BLaER1 treated with 17β-estradiol and CSF1 and Interleukin-3, amounts not matched to agents 10 nM and 100 nM (cell line): Measurements from ENCODE around the gene IFT172.

ENCODE experiments used
- H3K27ac ChIP-seq, 11 experiments: shearing (Covaris generic); formaldehyde crosslinking; 2 replicates each; pipeline ENCODE4 v1.8.1; 2022
- H3K27me3 ChIP-seq, 11 experiments: shearing (Covaris generic); formaldehyde crosslinking; 2 replicates each; pipeline ENCODE4 v1.8.1; 2022
- H3K36me3 ChIP-seq, 11 experiments: shearing (Covaris generic); formaldehyde crosslinking; 2 replicates each; pipeline ENCODE4 v1.8.1; 2022
- H3K4me1 ChIP-seq, 10 experiments: shearing (Covaris generic); formaldehyde crosslinking; 2 replicates each; pipeline ENCODE4 v1.8.1; 2022
- H3K4me2 ChIP-seq, 11 experiments: shearing (Covaris generic); formaldehyde crosslinking; 2 replicates each; pipeline ENCODE4 v1.8.1; 2022
- H3K4me3 ChIP-seq, 10 experiments: shearing (Covaris generic); formaldehyde crosslinking; 2 replicates each; pipeline ENCODE4 v1.8.1; 2022
- H3K9ac ChIP-seq, 11 experiments: shearing (Covaris generic); formaldehyde crosslinking; 2 replicates each; pipeline ENCODE4 v1.8.1; 2022
- H3K9me3 ChIP-seq, 11 experiments: shearing (Covaris generic); formaldehyde crosslinking; replicated peaks in 1 of 11; 2 replicates each; pipeline ENCODE4 v1.8.1; 2022
- H4K20me1 ChIP-seq, 11 experiments: shearing (Covaris generic); formaldehyde crosslinking; 2 replicates each; pipeline ENCODE4 v1.8.1; 2022
- Cebpa-rat ChIP-seq, 11 experiments: shearing (Covaris generic); IDR thresholded peaks; 2 replicates each; pipeline ENCODE4 v1.8.1; 2022

Gene IFT172

DNA sequence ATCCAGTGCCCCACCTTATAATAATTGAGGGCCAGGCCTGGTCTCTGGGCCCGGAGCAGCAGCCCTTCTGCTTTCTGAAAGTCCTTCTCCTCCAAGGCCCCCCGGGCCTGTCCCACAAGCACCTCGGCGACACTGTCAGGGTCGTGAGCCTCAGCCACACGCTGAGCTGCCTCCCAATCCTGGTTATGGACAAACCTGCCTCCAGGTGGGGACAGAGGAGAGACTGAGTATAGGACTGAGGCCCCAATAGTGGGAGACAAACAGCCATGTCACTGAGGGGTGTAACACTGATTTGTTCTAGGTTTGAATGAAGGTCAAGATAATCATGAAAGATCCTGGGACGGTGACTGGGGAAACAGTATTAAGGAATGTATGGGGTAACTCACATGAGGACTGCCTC is 35.6 kb downstream of the IFT172 start:
- Histone ChIP-seq H3K27me3 (no peaks in the 10 kb centered on the region), H4K20me1 (no peaks in the 10 kb centered on the region; a peak in 1 of 22 replicates), H3K9ac (no peak overlapping the region), H3K4me3 (no peak overlapping the region), H3K27ac (no peak overlapping the region), H3K4me2 (no peak overlapping the region), H3K9me3 (no peaks in the 10 kb centered on the region), H3K4me1 (peaks cover 0 to 5% (median 0%) of the 10 kb centered on the region in 10 experiments; a peak in 1 of 20 replicates), H3K36me3 (peaks cover 61 to 100% (median 82%) of the 10 kb centered on the region in 11 experiments)
- no peak for TF ChIP-seq Cebpa-rat (IDR thresholded peaks at IDR 0.05)

DNA sequence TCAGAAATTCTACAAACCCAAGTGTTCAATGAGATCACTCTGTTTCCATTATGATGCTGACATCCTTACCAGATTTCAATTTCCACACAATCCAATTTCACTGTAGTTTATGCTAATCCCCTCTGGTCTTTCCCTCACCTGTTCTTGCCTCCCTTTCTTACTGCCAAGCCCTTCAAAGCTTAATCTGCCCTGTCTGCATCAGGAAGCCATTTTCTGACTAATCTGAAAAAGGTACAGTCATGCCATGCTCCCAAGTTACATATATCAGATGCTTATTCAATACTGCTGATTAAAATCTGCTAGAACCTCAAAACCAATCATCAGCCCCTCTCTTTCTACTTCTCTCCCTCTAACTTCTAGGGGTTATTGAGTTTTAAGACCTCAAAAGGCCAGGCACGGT is 38.4 kb downstream of the IFT172 start:
- H3K36me3 ChIP-seq, result peaks cover 48 to 96% (median 78%) of the 10 kb centered on the region in 11 experiments
- H3K27me3 ChIP-seq, result no peaks in the 10 kb centered on the region
- H3K4me3 ChIP-seq, result no peak overlapping the region
- H3K27ac ChIP-seq, result no peak overlapping the region
- H3K4me2 ChIP-seq, result no peak overlapping the region
- no peaks in the 10 kb centered on the region for H3K9me3 ChIP-seq
- H3K4me1 ChIP-seq, result peaks cover 0 to 4% (median under 1%) of the 10 kb centered on the region in 10 experiments; a peak in 4 of 20 replicates
- no peak overlapping the region for H3K9ac ChIP-seq
- H4K20me1 ChIP-seq, result no peaks in the 10 kb centered on the region
- TF ChIP-seq Cebpa-rat (IDR thresholded peaks at IDR 0.05), result no peak

DNA sequence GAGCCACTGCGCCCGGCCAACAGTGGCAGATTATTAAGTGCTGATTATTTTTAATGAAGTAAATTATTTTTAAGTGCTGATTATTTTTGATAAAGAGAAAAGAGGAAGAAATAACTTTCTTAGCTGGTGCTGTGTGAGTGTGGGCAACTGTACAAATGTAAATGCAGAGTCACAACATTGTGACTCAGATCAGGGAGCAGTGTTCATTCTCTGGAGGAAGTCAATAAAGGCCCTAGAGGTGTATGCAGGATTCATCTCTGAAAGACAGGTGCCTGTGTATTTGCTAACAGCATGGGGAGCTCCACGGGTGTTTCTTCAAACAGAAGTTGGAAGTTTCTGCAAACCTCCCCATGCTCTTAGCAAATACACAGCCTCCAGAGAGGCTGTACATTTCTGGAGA is 41.2 kb downstream of the IFT172 start:
- Histone ChIP-seq H3K27me3 (no peaks in the 10 kb centered on the region), H3K36me3 (peaks cover 51 to 96% (median 80%) of the 10 kb centered on the region in 11 experiments), H3K4me2 (no peak overlapping the region), H3K9me3 (no peaks in the 10 kb centered on the region), H3K9ac (no peak overlapping the region), H3K4me3 (no peak overlapping the region), H3K27ac (no peak overlapping the region), H3K4me1 (peaks cover 0 to 7% (median 0%) of the 10 kb centered on the region in 10 experiments; a peak in 4 of 20 replicates), H4K20me1 (no peaks in the 10 kb centered on the region)
- no peak for TF ChIP-seq Cebpa-rat (IDR thresholded peaks at IDR 0.05)

DNA sequence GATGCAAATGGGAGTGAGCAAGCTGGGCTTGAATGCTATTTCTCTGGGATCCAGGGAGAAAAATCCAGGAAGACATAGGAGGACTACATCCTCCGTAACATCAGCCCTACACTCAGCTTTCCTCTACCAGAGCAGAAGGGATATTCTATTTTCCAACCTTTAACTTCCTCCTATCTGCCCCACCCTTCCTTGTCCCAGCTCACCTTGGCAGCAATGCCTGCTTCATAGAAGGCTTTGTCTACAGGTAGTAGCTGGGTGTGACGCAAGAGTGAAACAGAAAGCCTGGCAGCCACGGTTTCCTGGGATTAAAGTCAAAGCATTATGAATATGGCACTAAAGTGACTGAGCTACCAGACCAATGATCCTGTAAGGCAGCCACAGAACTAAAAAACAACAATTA is 43.5 kb downstream of the IFT172 start:
- no peak for TF ChIP-seq Cebpa-rat (IDR thresholded peaks at IDR 0.05)
- Histone ChIP-seq H3K36me3 (peaks cover 60 to 96% (median 86%) of the 10 kb centered on the region in 11 experiments), H3K4me2 (no peak overlapping the region)

DNA sequence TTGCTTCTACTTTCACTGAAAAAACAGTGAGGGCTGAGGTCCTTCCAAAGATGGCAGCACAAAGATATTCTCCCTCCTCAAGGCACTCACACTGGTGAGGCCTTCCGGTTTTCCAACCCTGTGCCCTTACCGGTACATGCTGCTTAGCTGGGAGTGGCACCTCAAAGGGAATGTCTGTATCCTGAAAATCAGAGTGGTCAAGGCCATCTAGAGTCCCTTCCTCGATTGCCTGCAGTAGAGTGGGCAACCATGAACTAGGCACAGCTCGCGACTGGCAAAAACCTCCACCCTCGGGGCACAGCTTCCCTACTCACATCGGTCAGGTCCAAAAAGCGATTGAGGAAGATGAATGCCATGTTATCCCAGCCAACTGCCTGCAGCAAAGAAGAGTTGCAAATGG is 43.9 kb downstream of the IFT172 start:
- no peak overlapping the region for H3K9ac ChIP-seq
- peaks cover 60 to 96% (median 87%) of the 10 kb centered on the region in 11 experiments for H3K36me3 ChIP-seq
- no peak overlapping the region for H3K4me2 ChIP-seq
- H3K27ac ChIP-seq, result no peak overlapping the region
- no peak overlapping the region for H3K4me3 ChIP-seq
- no peaks in the 10 kb centered on the region for H3K27me3 ChIP-seq
- no peak for TF ChIP-seq Cebpa-rat (IDR thresholded peaks at IDR 0.05)
- peaks cover 0 to 11% (median 3%) of the 10 kb centered on the region in 10 experiments; a peak in 6 of 20 replicates for H3K4me1 ChIP-seq
- no peaks in the 10 kb centered on the region for H3K9me3 ChIP-seq
- peaks cover 0 to 25% (median 13%) of the 10 kb centered on the region in 11 experiments; a peak in 14 of 22 replicates for H4K20me1 ChIP-seq

More for the DNA sequence above, 43.5 kb downstream of the IFT172 start:
- H3K9me3 ChIP-seq, result no peaks in the 10 kb centered on the region
- H3K9ac ChIP-seq, result no peak overlapping the region
- H3K4me3 ChIP-seq, result no peak overlapping the region
- peaks cover 0 to 11% (median 3%) of the 10 kb centered on the region in 10 experiments; a peak in 6 of 20 replicates for H3K4me1 ChIP-seq
- H4K20me1 ChIP-seq, result peaks cover 0 to 21% (median 9%) of the 10 kb centered on the region in 11 experiments; a peak in 14 of 22 replicates
- H3K27me3 ChIP-seq, result no peaks in the 10 kb centered on the region
- H3K27ac ChIP-seq, result no peak overlapping the region

DNA sequence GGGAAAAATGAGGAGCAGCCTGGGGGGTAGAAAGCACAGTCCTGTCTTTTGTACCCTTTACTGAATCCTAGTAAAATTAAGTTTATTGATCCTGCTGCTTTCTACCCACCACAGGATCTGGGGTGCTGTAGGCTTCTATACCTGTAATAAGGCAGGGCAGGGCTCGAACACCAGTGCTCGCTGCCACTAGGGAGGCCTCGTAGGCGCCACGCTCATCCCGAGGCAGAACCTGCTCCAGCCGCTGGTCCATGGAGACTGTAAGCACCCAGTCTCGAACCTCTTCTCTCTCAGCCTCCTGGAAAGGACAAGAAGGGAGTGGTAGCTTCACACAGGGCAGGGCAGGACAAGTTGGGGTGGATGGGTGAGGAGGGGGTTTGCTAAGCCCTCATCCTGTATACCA is 44.4 kb downstream of the IFT172 start:
- Histone ChIP-seq H3K4me2 (no peak overlapping the region), H3K9me3 (no peaks in the 10 kb centered on the region), H3K4me3 (no peak overlapping the region), H3K27ac (no peak overlapping the region), H3K27me3 (no peaks in the 10 kb centered on the region), H3K4me1 (peaks cover 0 to 11% (median 3%) of the 10 kb centered on the region in 10 experiments; a peak in 6 of 20 replicates), H3K9ac (no peak overlapping the region), H4K20me1 (peaks cover 0 to 30% (median 15%) of the 10 kb centered on the region in 11 experiments; a peak in 14 of 22 replicates), H3K36me3 (peaks cover 60 to 96% (median 87%) of the 10 kb centered on the region in 11 experiments)
- TF ChIP-seq Cebpa-rat (IDR thresholded peaks at IDR 0.05), result no peak

DNA sequence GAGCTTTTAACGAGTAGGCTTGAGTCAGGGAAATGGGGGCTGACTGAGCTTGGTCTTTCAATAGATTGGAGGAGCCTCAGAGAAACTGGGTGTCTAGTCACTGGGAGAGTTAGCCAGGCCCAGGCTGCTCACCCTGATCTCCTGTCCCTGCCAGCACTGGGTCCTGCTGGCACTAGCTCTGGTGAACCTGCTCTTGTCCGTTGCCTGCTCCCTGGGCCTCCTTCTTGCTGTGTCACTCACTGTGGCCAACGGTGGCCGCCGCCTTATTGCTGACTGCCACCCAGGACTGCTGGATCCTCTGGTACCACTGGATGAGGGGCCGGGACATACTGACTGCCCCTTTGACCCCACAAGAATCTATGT is 46.6 kb downstream of the IFT172 start:
- Histone ChIP-seq H3K4me1 (peaks cover 0 to 11% (median 3%) of the 10 kb centered on the region in 10 experiments; a peak in 6 of 20 replicates), H4K20me1 (peaks cover 0 to 36% (median 15%) of the 10 kb centered on the region in 11 experiments; a peak in 14 of 22 replicates), H3K4me3 (no peak overlapping the region), H3K9ac (no peak overlapping the region), H3K9me3 (no peaks in the 10 kb centered on the region), H3K4me2 (no peak overlapping the region), H3K27me3 (no peaks in the 10 kb centered on the region), H3K27ac (no peak overlapping the region), H3K36me3 (peaks cover 63 to 96% (median 91%) of the 10 kb centered on the region in 11 experiments)
- no peak for TF ChIP-seq Cebpa-rat (IDR thresholded peaks at IDR 0.05)

DNA sequence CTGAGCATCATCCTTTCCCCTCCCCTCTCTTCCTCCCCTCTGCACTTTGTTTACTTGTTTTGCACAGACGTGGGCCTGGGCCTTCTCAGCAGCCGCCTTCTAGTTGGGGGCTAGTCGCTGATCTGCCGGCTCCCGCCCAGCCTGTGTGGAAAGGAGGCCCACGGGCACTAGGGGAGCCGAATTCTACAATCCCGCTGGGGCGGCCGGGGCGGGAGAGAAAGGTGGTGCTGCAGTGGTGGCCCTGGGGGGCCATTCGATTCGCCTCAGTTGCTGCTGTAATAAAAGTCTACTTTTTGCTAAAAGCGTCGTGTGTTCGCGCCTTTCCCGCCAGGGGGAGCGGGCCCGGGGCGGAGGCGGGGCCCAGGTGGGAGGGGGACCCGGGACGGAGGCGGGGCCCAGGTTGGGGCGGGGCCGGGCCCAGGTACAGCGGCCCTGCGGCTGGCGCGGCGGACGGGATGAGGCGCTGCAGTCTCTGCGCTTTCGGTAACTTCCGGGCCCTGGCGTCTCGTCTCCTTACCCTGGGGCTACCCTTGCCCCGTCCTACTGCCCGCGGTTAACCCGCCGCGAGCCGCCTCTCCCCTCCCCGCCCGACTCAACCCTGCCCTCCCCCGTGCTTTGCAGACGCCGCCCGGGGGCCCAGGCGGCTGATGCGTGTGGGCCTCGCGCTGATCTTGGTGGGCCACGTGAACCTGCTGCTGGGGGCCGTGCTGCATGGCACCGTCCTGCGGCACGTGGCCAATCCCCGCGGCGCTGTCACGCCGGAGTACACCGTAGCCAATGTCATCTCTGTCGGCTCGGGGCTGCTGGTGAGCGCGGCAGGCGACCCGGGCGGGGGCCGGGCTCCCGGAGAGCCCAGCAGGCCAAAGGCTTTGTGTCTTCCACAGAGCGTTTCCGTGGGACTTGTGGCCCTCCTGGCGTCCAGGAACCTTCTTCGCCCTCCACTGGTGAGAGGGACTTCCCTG is 47.3 kb downstream of the IFT172 start, which contains the start of gene KRTCAP3:
Gene KRTCAP3 (plus strand): TSS at position 424 of the 962 bp plus-strand sequence. CDS start 32 bp downstream, at position 456.
- TF ChIP-seq Cebpa-rat (IDR thresholded peaks at IDR 0.05), result no peak
- Histone ChIP-seq H3K4me1 (peaks cover 0 to 11% (median 3%) of the 10 kb centered on the region in 10 experiments; a peak in 6 of 20 replicates), H3K36me3 (peaks cover 65 to 96% (median 92%) of the 10 kb centered on the region in 11 experiments), H3K4me2 (peak within 1 kb of the TSS in 5 of 11 experiments; percentile 5 to 29 (median 10); a peak in 5 of 22 replicates), H3K27ac (no peak within 1 kb of the TSS), H3K27me3 (no peaks in the 10 kb centered on the region), H4K20me1 (peaks cover 0 to 36% (median 15%) of the 10 kb centered on the region in 11 experiments; a peak in 14 of 22 replicates), H3K4me3 (no peak within 1 kb of the TSS), H3K9ac (peak within 1 kb of the TSS in 1 of 11 experiments; percentile 29; a peak in 2 of 22 replicates), H3K9me3 (no peaks in the 10 kb centered on the region)
